ENCODE results near the gene VSX2. TPM values are rescaled to one million over a fixed set of nuclear protein-coding genes. Genes with fewer than 3 reads are reported as not detected.

Gene VSX2
- polyA plus RNA-seq, 1 donor from 2014 or later = not detected

DNA sequence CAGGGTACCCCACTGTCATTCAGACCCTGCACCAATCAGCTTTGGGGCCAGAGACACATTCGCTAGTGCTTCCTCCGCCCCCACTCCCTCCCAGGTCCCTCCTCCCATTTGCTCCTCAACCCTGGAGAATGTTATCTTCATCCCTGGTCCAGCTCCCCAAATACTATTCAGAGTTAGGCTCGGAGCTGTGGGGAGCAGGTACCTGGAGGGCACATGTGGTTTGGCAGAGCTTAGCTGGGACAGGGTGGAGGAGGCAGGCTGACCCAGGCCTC, 19.5 kb downstream of the VSX2 start:
- peaks cover 17% of the 10 kb centered on the region for H3K27me3 ChIP-seq (ENCODE audit: insufficient read depth, low read depth, low read length)
- H4K20me1 ChIP-seq (ENCODE audit: insufficient read depth) = no peaks in the 10 kb centered on the region
- no peaks in the 10 kb centered on the region for H3K36me3 ChIP-seq (ENCODE audit: insufficient read depth, low read length)
- H3K9me3 ChIP-seq (ENCODE audit: low read length) = no peaks in the 10 kb centered on the region
- no peaks in the 10 kb centered on the region for H3K79me2 ChIP-seq (replicated peaks; ENCODE audit: insufficient read depth, low read length)
- no peak overlapping the region for H3K4me2 ChIP-seq (ENCODE audit: low read length)
- no peaks in the 10 kb centered on the region for H3F3A ChIP-seq (ENCODE audit: insufficient read depth, low read length, poor library complexity, severe bottlenecking)
- no peak overlapping the region for H3K27ac ChIP-seq (ENCODE audit: low read length)
- H2AFZ ChIP-seq (ENCODE audit: low read depth, low read length) = no peak overlapping the region
- H3K9ac ChIP-seq (ENCODE audit: low read length) = no peak overlapping the region
- no peak overlapping the region for H3K4me3 ChIP-seq (ENCODE audit: low read length)
- H3K9me2 ChIP-seq (ENCODE audit: insufficient read depth, low read length) = no peaks in the 10 kb centered on the region
- no peak for TF ChIP-seq SMC3 (conservative IDR thresholded peaks at IDR 0.05; ENCODE audit: poor library complexity)
- no peak for TF ChIP-seq EZH2 (IDR thresholded peaks at IDR 0.05; ENCODE audit: borderline replicate concordance, insufficient read depth, low read length, poor library complexity, severe bottlenecking)
- no peak for TF ChIP-seq TAF1 (IDR thresholded peaks at IDR 0.05; ENCODE audit: low read depth)
- no peak for TF ChIP-seq CTCF (IDR thresholded peaks at IDR 0.05; ENCODE audit: poor library complexity, severe bottlenecking)
- no peak for TF ChIP-seq EP300 (conservative IDR thresholded peaks at IDR 0.05; ENCODE audit: poor library complexity, severe bottlenecking)
- TF ChIP-seq, protein P1, sequence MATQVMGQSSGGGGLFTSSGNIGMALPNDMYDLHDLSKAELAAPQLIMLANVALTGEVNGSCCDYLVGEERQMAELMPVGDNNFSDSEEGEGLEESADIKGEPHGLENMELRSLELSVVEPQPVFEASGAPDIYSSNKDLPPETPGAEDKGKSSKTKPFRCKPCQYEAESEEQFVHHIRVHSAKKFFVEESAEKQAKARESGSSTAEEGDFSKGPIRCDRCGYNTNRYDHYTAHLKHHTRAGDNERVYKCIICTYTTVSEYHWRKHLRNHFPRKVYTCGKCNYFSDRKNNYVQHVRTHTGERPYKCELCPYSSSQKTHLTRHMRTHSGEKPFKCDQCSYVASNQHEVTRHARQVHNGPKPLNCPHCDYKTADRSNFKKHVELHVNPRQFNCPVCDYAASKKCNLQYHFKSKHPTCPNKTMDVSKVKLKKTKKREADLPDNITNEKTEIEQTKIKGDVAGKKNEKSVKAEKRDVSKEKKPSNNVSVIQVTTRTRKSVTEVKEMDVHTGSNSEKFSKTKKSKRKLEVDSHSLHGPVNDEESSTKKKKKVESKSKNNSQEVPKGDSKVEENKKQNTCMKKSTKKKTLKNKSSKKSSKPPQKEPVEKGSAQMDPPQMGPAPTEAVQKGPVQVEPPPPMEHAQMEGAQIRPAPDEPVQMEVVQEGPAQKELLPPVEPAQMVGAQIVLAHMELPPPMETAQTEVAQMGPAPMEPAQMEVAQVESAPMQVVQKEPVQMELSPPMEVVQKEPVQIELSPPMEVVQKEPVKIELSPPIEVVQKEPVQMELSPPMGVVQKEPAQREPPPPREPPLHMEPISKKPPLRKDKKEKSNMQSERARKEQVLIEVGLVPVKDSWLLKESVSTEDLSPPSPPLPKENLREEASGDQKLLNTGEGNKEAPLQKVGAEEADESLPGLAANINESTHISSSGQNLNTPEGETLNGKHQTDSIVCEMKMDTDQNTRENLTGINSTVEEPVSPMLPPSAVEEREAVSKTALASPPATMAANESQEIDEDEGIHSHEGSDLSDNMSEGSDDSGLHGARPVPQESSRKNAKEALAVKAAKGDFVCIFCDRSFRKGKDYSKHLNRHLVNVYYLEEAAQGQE (IDR thresholded peaks at IDR 0.05; ENCODE audit: borderline replicate concordance) = no peak
- TF ChIP-seq MXI1 (conservative IDR thresholded peaks at IDR 0.05; ENCODE audit: poor library complexity, severe bottlenecking) = no peak
- TF ChIP-seq RAD21 (conservative IDR thresholded peaks at IDR 0.05) = no peak
- no peak for TF ChIP-seq POLR2AphosphoS5 (IDR thresholded peaks at IDR 0.05)

DNA sequence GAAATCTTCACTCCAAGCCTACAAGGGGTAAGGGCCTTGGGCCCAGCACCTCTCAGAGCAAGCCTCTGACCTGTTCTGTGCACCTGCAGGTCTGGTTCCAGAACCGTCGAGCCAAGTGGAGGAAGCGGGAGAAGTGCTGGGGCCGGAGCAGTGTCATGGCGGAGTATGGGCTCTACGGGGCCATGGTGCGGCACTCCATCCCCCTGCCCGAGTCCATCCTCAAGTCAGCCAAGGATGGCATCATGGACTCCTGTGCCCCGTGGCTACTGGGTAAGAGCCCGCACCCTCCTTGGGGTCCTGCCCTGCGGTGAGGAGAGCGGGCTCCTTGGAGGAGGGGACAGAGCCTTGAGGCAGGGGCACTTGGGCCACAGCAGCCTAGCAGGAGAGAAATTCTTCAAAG, 20.3 kb downstream of the VSX2 start:
- Histone ChIP-seq H3K9me2 (ENCODE audit: insufficient read depth, low read length) (no peaks in the 10 kb centered on the region), H2AFZ (ENCODE audit: low read depth, low read length) (no peak overlapping the region), H3K27me3 (ENCODE audit: insufficient read depth, low read depth, low read length) (peaks cover 17% of the 10 kb centered on the region), H3K36me3 (ENCODE audit: insufficient read depth, low read length) (no peaks in the 10 kb centered on the region), H3K4me3 (ENCODE audit: low read length) (no peak overlapping the region), H3K4me2 (ENCODE audit: low read length) (no peak overlapping the region), H3K27ac (ENCODE audit: low read length) (no peak overlapping the region), H3K9ac (ENCODE audit: low read length) (no peak overlapping the region), H3F3A (ENCODE audit: insufficient read depth, low read length, poor library complexity, severe bottlenecking) (no peaks in the 10 kb centered on the region), H3K9me3 (ENCODE audit: low read length) (no peaks in the 10 kb centered on the region), H4K20me1 (ENCODE audit: insufficient read depth) (no peaks in the 10 kb centered on the region), H3K79me2 (replicated peaks; ENCODE audit: insufficient read depth, low read length) (no peaks in the 10 kb centered on the region)
- no peak for TF ChIP-seq SMC3 (conservative IDR thresholded peaks at IDR 0.05; ENCODE audit: poor library complexity)
- no peak for TF ChIP-seq POLR2AphosphoS5 (IDR thresholded peaks at IDR 0.05)
- TF ChIP-seq CTCF (IDR thresholded peaks at IDR 0.05; ENCODE audit: poor library complexity, severe bottlenecking) = no peak
- TF ChIP-seq EZH2 (IDR thresholded peaks at IDR 0.05; ENCODE audit: borderline replicate concordance, insufficient read depth, low read length, poor library complexity, severe bottlenecking) = no peak
- TF ChIP-seq EP300 (conservative IDR thresholded peaks at IDR 0.05; ENCODE audit: poor library complexity, severe bottlenecking) = no peak
- no peak for TF ChIP-seq RAD21 (conservative IDR thresholded peaks at IDR 0.05)
- no peak for TF ChIP-seq TAF1 (IDR thresholded peaks at IDR 0.05; ENCODE audit: low read depth)
- TF ChIP-seq, protein P1 (IDR thresholded peaks at IDR 0.05; ENCODE audit: borderline replicate concordance) = no peak
- TF ChIP-seq MXI1 (conservative IDR thresholded peaks at IDR 0.05; ENCODE audit: poor library complexity, severe bottlenecking) = no peak

Measured in neural cell (in vitro differentiated cells).